HCT116 (cell line): ENCODE data around the gene TOMM70. TPM values are rescaled to one million over a fixed set of nuclear protein-coding genes. Genes with fewer than 3 reads are reported as not detected.
A peak's percentile ranks its signal among the peaks of the same experiment; 100 is the strongest.

Source experiments
- CBX3 ChIP-seq: IDR thresholded peaks from 2 replicates; pipeline ENCODE4 v1.6.1; 2012; ENCODE audit warnings: low read depth
- EGR1 ChIP-seq: IDR thresholded peaks from 2 replicates; pipeline ENCODE4 v1.6.1; 2012; ENCODE audit warnings: low read depth
- POLR2A ChIP-seq: IDR thresholded peaks from 2 replicates; pipeline ENCODE4 v1.7.0; 2011; ENCODE audit warnings: borderline replicate concordance; ENCODE audit not compliant: insufficient read depth, insufficient read length; ENCODE audit errors: extremely low read depth
- SP1 ChIP-seq: IDR thresholded peaks from 2 replicates; pipeline ENCODE4 v1.6.1; 2012; ENCODE audit warnings: low read depth
- TCF7L2 ChIP-seq: IDR thresholded peaks from 2 replicates; pipeline ENCODE4 v1.7.0; 2011; ENCODE audit warnings: borderline replicate concordance, inconsistent platforms; ENCODE audit not compliant: insufficient read depth, insufficient read length; ENCODE audit errors: extremely low read depth
- ZNF274 ChIP-seq: fragments of 200-500 bp; sonication (Bioruptor generic); IDR thresholded peaks from 2 replicates; pipeline ENCODE4 v1.6.1; 2014; ENCODE audit warnings: mild to moderate bottlenecking, low read depth, low read length, inconsistent platforms
- total RNA-seq: library from RNA; stranded (reverse); gene quantifications from one replicate; pipeline ENCODE4 v1.2.1, GENCODE V29; 2021; ENCODE audit not compliant: unreplicated experiment
- TF ChIP-seq, protein P1 (sequence below): IDR thresholded peaks from 2 replicates; pipeline ENCODE4 v1.6.1; 2011; ENCODE audit warnings: mild to moderate bottlenecking, low read length, moderate library complexity; ENCODE audit not compliant: insufficient replicate concordance; ENCODE audit errors: extremely low read depth
- TF ChIP-seq, protein P2 (sequence below): IDR thresholded peaks from 2 replicates; pipeline ENCODE4 v1.6.1; 2012; ENCODE audit warnings: low read depth

Gene TOMM70
- total RNA-seq, 1 experiment from 2014 or later, result 54.9 TPM

DNA sequence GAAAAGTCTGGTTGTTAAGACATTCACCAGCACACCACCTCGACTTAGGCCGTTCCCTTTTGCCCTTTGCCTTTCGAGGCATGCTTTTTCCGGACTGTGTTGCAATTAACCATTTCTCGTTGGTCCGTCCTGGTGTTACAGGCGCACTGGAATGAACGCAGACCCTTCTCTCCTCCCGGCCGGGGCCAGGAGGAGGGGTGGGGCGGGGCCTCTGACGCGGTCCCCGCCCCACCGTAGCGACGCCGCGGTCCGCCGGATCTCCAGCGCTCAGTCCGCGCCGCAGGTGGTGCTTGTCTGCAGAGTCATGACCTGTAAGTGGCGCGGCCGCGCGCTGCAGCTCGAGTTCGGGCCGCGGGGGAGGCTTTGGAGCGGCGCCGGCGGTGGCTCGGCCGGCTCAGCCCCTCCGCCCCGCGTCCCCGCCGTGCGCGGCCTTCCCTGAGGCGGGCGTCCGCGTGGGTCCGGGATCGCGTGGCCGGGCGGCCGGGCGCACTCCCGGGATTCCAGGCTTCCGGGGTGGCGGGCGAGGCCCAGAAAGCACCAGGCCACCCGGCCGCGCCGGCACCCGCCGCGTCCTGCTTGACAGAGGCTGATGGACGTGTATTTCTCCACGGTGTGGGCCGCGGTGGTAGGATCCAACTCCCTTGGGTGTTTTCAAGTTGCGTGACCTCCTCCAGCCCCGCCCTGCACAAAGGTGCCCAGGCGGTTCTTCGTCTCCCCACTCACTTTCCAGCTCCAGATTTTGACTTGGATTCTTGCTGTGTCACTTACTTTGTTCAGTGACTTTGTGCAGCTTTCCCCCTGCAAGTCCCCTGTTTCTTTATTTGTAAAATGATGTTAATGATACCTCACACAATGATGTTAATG lies 66.2 kb downstream of the TOMM70 start, which contains the start of gene NIT2 (continued):
- TF ChIP-seq, protein P1, sequence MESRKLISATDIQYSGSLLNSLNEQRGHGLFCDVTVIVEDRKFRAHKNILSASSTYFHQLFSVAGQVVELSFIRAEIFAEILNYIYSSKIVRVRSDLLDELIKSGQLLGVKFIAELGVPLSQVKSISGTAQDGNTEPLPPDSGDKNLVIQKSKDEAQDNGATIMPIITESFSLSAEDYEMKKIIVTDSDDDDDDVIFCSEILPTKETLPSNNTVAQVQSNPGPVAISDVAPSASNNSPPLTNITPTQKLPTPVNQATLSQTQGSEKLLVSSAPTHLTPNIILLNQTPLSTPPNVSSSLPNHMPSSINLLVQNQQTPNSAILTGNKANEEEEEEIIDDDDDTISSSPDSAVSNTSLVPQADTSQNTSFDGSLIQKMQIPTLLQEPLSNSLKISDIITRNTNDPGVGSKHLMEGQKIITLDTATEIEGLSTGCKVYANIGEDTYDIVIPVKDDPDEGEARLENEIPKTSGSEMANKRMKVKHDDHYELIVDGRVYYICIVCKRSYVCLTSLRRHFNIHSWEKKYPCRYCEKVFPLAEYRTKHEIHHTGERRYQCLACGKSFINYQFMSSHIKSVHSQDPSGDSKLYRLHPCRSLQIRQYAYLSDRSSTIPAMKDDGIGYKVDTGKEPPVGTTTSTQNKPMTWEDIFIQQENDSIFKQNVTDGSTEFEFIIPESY, result no peak
- TF ChIP-seq TCF7L2, result no peak
- TF ChIP-seq POLR2A, result peak; percentile 89
- no peak for TF ChIP-seq ZNF274
- no peak for TF ChIP-seq SP1
- TF ChIP-seq EGR1, result no peak
- TF ChIP-seq CBX3, result peak; percentile 35
- TF ChIP-seq, protein P2, sequence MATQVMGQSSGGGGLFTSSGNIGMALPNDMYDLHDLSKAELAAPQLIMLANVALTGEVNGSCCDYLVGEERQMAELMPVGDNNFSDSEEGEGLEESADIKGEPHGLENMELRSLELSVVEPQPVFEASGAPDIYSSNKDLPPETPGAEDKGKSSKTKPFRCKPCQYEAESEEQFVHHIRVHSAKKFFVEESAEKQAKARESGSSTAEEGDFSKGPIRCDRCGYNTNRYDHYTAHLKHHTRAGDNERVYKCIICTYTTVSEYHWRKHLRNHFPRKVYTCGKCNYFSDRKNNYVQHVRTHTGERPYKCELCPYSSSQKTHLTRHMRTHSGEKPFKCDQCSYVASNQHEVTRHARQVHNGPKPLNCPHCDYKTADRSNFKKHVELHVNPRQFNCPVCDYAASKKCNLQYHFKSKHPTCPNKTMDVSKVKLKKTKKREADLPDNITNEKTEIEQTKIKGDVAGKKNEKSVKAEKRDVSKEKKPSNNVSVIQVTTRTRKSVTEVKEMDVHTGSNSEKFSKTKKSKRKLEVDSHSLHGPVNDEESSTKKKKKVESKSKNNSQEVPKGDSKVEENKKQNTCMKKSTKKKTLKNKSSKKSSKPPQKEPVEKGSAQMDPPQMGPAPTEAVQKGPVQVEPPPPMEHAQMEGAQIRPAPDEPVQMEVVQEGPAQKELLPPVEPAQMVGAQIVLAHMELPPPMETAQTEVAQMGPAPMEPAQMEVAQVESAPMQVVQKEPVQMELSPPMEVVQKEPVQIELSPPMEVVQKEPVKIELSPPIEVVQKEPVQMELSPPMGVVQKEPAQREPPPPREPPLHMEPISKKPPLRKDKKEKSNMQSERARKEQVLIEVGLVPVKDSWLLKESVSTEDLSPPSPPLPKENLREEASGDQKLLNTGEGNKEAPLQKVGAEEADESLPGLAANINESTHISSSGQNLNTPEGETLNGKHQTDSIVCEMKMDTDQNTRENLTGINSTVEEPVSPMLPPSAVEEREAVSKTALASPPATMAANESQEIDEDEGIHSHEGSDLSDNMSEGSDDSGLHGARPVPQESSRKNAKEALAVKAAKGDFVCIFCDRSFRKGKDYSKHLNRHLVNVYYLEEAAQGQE, result no peak
- TF ChIP-seq, all 23 proteins: peak for 7
